GM19238 (cell line): ENCODE results near the gene CD79B.
A peak's percentile ranks its signal among the peaks of the same experiment; 100 is the strongest.

Experiments
- DNase-seq: peaks from one replicate; pipeline ENCODE4 v3.0.0; 2011; ENCODE audit warnings: low spot score; ENCODE audit not compliant: insufficient read length

Gene CD79B

GRCh38 chr17:63954402-63955063 is 22.4 kb upstream of the CD79B start:
- peak; percentile 66 for DNase-seq

GRCh38 chr17:63950940-63951907 is 19.1 kb upstream of the CD79B start:
- no peak for DNase-seq

DNA sequence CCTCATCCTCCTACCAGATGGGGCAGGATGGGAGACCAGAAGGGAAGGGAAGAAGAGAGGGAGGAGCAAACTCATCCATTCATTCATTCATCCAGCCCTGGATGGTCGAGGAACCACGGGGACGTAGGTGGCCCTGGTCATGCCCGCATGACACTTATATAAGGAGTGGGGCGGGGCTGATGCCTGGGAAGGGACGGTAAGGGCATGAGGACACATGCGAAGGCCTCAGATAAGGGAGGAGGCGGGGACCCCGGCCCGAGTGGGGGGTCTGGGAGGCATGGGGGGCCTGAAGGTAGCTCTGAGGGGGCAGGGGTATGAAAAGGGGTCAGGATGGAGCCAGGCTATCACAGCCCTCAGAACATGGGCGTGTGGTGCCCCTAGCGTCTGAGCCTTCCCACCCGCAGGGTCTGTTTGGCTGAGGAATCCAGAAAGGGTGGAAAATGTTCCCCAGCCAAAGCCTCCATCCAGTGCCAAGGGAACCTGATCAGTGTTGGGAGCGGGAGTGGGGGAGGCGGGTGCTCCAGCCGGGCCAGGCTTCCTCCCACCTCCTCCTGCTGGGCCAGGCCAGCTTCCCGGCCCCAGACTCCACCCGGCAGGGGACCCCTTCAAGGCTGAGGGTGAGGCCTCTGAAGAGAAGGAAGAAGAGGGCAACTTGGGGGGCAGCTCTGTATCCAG is 17.6 kb upstream of the CD79B start:
- no peak for DNase-seq

- DNase-seq: no peak
Observed at GRCh38 chr17:63948521-63948920, 16.4 kb upstream of the CD79B start.

DNA sequence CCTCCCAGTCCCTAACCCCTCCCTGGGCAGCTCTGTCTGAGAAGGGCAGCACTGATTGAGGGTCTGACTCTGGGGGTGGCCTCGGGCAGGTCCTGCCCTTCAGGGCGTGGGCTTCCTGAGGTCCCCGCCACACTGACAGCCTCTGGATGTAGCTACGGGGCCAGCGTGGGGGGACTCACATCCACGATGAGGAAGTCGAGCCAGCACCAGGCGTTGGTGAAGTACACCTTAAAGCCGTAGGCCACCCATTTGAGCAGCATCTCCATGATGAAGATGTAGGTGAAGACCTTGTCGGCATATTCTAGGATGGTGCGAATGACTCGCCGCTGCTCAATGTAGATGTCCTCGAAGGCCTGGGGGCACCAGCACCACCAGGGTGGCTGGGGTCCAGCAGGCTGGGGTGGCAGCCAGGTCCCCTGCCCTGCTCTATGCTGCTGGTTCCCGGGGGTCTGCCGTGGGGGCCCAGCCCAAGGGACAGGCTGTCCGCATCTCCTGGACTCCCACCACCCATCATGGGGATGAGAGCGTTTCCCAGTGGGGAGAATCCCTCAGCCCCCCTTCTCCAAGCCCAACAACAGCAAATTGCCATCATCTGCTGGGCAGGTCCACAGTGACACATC is 15.7 kb upstream of the CD79B start:
- DNase-seq: no peak

GRCh38 chr17:63946440-63947363 is 14.6 kb upstream of the CD79B start:
- DNase-seq: peak; percentile 95

DNA sequence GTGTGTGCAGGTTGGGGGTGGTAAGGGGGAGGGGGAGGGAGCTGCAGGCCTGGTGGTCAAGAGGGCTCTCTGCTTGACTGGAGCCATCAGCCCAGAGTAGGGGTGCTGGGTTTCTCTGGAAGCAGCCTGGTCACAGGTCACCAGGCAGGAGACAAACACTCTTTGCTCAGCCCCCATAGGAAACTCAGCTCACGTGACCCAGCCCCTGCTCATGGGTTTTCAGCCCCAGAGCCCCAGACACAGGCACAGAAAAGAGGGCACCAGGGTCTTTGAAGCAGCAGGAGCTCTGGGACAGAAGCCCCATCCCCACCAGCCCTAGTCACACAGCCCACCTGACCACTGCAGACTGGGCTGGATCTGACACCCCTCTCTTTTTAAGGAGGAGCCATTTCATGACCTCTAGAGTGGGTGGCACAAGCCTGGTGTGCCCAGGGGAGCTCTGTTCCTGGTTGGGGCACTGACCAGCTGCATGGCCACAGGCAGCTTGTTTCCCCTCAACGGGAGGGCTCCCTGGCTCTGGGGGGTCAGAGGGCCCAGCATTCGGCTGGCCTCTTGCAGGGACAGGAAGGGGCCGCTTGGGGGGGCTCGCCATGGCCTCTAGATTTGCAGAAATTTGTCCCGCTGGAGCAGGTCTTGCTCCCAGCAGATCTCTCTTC is 13.8 kb upstream of the CD79B start:
- peak; percentile 50 for DNase-seq

GRCh38 chr17:63944736-63945499 is 12.8 kb upstream of the CD79B start:
- no peak for DNase-seq

DNA sequence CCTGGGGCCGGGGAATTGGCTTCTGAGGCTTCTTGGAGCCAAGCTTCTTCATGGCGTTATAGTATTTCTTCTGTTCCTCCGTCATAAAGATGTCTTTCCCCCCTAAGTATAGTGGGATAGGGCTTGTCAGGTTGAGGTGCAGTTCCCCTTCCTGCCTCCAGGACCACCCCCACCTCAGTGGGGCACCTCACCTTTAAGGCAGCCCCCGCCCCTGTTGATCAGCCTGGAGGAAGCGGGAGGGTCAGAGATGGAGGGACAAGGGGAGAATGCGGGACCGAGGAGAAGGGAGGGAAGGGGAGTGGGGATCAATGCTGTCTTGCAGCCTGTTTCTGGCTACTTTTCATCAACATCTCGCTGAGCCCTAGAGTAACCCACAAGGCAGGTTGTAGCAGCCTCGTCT is 11.6 kb upstream of the CD79B start:
- no peak for DNase-seq

DNA sequence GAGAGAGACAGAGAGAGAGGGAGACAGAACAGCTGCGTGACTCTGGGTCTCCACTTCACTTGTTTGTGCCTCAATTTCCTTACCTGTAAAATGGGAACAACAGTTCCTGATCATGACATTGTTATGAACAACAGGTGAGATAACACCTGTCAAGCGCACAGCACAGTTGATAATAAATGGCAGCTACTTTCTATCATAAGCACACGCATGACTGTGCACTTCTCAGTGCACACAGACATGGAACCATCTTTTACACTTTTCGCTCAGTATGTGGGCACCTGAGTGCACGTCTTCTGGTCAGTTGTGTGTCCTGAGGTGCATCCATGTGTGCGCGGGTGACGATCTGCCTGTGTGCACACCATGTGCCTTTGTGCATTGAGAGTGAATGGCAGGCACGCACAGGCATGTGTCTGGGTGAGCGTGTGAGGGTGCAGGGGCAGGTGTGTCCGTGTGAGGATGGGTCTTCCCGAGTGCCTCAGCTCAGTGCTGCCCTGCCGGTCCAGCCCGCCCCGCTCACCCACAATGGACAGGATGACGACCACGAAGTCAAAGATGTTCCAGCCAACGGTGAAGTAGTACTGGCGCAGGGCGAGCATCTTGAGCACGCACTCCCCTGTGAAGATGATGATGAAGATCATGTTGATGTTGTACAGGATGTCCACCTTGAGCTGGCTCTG is 10.3 kb upstream of the CD79B start:
- no peak for DNase-seq

DNA sequence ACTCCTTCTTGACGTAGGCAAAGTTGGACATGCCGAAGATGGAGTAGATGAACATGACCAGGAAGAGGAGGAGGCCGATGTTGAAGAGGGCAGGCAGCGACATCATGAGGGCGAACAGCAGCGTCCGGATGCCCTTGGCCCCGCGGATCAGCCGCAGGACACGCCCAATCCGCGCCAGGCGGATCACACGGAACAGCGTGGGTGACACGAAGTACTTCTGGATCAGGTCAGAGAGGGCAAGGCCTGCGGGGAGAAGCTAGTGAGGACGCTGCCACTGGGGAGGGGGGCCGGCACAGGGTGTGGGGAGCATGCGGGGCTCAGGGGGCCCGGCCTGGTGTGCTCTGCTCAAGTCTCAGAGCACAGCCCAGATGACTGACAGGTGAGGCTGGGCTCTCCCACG is 9.6 kb upstream of the CD79B start:
- no peak for DNase-seq

GRCh38 chr17:63941162-63941561 is 9.0 kb upstream of the CD79B start:
- no peak for DNase-seq

GRCh38 chr17:63940584-63940983 is 8.5 kb upstream of the CD79B start:
- DNase-seq: no peak

- no peak for DNase-seq
Observed at GRCh38 chr17:63939884-63940283, 7.8 kb upstream of the CD79B start.

DNA sequence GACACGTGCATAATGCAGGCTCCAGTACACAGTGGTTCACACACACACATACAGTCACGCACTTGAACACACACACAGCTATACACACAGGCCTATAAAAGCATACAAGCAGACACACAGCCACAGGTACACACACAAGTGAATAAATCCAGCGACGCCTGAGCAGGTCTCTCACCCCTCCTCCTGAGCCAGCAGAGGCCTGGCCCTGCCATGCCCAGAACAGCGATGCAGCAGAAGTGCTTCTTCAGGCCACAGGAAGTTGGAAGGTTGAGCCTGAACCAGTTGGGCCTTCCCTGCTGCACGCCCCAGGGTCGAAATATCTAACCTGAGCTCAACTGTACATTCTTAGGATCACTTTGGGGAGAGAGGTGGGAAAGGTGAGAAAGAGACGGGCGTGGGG is 7.3 kb upstream of the CD79B start:
- no peak for DNase-seq

DNA sequence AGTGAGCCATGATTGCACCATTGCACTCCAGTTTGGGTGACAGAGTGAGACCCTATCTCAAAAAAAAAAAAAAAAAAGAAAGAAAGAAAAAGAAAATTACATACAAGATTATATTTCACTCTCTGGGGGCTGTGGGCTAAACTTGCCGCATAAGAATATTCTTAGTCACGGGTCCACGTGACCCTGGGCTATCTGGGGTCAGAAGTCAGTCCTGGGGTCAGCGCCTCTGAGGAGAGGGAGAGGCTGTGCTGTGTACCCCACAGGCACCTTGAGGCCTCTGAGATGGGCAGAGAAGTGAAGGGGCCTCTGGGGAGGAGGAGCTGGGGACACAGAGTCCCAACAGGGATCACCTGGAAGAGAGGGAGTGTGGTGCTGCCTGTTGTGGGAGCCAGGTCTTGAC is 5.8 kb upstream of the CD79B start:
- DNase-seq: no peak

GRCh38 chr17:63937319-63937718 is 5.2 kb upstream of the CD79B start:
- DNase-seq: no peak

DNA sequence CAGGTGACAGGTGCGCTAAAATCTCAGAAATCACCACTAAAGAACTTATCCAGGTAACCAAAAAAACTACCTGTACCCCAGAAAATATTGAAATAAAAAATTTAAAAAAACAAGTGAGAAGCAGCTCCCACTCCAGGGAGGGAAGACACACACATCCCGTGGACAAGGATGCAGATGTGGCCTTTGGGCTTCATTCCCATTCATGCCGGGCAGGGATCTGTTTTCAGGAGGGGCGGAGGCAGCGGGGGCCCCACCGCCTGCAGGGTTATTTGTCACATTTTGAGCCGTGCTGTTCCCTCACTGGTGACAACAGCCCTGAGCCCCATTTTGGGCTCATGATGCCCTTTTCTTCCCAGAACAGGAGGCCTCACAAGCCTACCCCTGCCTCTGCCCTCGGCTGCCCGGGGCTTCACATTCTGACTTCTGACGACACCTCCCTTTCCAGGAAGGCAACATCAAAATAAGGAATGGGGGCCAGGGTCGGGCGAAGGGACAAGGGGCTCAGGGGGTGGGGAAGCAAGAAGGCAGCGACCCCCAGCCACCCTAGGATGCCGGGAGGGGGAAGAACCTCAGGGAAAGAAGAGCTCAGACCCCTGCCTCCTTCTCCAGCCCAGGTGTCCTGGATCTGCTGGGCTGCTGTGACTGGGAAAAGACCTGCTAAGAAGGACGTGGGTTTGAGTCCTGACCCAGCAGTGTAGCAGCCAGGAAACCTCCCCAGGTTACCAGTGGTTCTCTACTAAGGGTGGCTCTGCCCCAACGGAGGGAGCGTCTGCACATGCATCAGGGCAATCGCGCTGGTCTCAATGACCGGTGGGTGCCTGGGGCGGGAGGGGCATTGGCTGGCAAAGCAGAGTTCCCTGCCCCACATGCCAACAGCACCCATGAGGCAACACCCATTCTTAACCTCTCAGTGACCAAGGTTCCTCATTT is 2.3 kb upstream of the CD79B start:
- DNase-seq: no peak
